Measurements from ENCODE around the gene RPS15.

- peak; percentile 67 to 92 (median 79) for TF ChIP-seq CTCF (IDR thresholded peaks at IDR 0.05 in 2 of 3, conservative IDR thresholded peaks at IDR 0.05 in 1 of 3; ENCODE audit: borderline replicate concordance in 1 of 3, insufficient read depth in 1 of 3, low read depth in 2 of 3, low read length in 2 of 3)
- peak; percentile 84 for TF ChIP-seq YY1 (IDR thresholded peaks at IDR 0.05; ENCODE audit: extremely low read depth, insufficient replicate concordance, low read depth, low read length)
- no peak; the same call in 1 of the 2 replicates for TF ChIP-seq SRF (IDR thresholded peaks at IDR 0.05; ENCODE audit: low read depth)
- no peak for TF ChIP-seq EZH2 (IDR thresholded peaks at IDR 0.05)
- peak; percentile 93 for TF ChIP-seq POLR2A (IDR thresholded peaks at IDR 0.05; ENCODE audit: borderline replicate concordance, extremely low read depth, insufficient read depth, insufficient read length)
- TF ChIP-seq MAX (IDR thresholded peaks at IDR 0.05) = peak; percentile 95
- TF ChIP-seq RAD21 (IDR thresholded peaks at IDR 0.05; ENCODE audit: low read depth) = peak; percentile 9; the same call in 1 of the 2 replicates
- TF ChIP-seq ELF1 (IDR thresholded peaks at IDR 0.05; ENCODE audit: borderline replicate concordance, low read depth) = no peak; the same call in 1 of the 2 replicates
- no peak for TF ChIP-seq ATF3 (IDR thresholded peaks at IDR 0.05)
- TF ChIP-seq CEBPB (IDR thresholded peaks at IDR 0.05; ENCODE audit: low read depth) = no peak
- TF ChIP-seq REST (IDR thresholded peaks at IDR 0.05; ENCODE audit: low read depth) = no peak
- peak; percentile 76 for TF ChIP-seq EGR1 (IDR thresholded peaks at IDR 0.05; ENCODE audit: low read depth)
These were observed at the start of gene RPS15 for GRCh38 chr19:1438035-1438932.
